Uterus (tissue), 2 donors: Measurements from ENCODE around the gene KNSTRN.

Experiments used
- POLR2A ChIP-seq, 2 donors: fragments of 450-650 bp; IDR thresholded peaks; one replicate each; pipeline ENCODE4 v1.6.1; 2016; ENCODE audit warnings: antibody characterized with exemption in 2 of 2, mild to moderate bottlenecking in 1 of 2, moderate library complexity in 1 of 2
- TF ChIP-seq, protein P1 (sequence below), 4 experiments: fragments of 200-600 bp in 2 of 4; fragments of 450-650 bp in 2 of 4; sonication (generic) in 2 of 4; IDR thresholded peaks; one replicate each; pipeline ENCODE4 v1.5.1; 2016 to 2019; ENCODE audit warnings: antibody characterized with exemption in 4 of 4, mild to moderate bottlenecking in 2 of 4, moderate library complexity in 1 of 4

DNA sequence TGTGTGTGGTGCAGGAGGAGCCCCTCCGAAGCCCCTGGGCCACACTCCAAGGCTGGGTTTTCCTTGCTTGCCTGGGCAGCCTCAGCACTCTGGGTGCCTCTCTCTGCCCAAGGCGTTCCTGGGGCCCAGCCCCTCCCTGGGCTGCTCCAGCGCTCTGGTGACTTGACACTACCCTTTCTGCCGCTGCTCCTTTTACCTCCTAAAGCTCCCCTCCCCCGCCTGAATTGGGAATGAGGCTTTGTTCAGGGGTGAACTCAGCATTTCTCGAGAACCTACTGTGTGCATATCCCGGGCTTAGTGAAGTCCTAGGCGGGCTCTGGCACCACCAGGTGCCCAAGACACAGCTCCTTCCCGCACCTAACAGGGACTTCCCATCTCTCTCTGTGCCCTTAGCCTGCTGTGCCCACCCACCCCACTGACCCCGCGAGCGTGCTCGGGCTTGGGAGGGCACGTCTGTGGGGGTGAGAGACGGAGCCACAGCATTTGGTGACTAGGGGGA lies 57.0 kb downstream of the KNSTRN start:
- TF ChIP-seq, protein P1, sequence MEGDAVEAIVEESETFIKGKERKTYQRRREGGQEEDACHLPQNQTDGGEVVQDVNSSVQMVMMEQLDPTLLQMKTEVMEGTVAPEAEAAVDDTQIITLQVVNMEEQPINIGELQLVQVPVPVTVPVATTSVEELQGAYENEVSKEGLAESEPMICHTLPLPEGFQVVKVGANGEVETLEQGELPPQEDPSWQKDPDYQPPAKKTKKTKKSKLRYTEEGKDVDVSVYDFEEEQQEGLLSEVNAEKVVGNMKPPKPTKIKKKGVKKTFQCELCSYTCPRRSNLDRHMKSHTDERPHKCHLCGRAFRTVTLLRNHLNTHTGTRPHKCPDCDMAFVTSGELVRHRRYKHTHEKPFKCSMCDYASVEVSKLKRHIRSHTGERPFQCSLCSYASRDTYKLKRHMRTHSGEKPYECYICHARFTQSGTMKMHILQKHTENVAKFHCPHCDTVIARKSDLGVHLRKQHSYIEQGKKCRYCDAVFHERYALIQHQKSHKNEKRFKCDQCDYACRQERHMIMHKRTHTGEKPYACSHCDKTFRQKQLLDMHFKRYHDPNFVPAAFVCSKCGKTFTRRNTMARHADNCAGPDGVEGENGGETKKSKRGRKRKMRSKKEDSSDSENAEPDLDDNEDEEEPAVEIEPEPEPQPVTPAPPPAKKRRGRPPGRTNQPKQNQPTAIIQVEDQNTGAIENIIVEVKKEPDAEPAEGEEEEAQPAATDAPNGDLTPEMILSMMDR (IDR thresholded peaks at IDR 0.05): no peak
- no peak for TF ChIP-seq POLR2A (IDR thresholded peaks at IDR 0.05)
